GF-D8 (cell line): ENCODE data around the gene YWHAQ.

Experiments used
- DNase-seq: peaks from one replicate; lab custom pipeline; 2025; lab: John Stamatoyannopoulos, UW

The YWHAQ gene

GRCh38 chr2:9655441-9656269 lies 24.9 kb upstream of the YWHAQ start:
- DNase-seq = no peak

GRCh38 chr2:9654452-9655100 lies 23.8 kb upstream of the YWHAQ start:
- no peak for DNase-seq

GRCh38 chr2:9653485-9654271 lies 22.9 kb upstream of the YWHAQ start:
- DNase-seq = no peak

- DNase-seq = no peak
Measured at GRCh38 chr2:9652898-9653479, 22.2 kb upstream of the YWHAQ start.

GRCh38 chr2:9652267-9652666 lies 21.5 kb upstream of the YWHAQ start:
- DNase-seq = no peak

- DNase-seq = no peak
Measured at GRCh38 chr2:9650119-9650821, 19.5 kb upstream of the YWHAQ start.

GRCh38 chr2:9649261-9649660 lies 18.5 kb upstream of the YWHAQ start:
- DNase-seq = no peak

- DNase-seq = no peak
Measured at GRCh38 chr2:9648821-9649220, 18.0 kb upstream of the YWHAQ start.

GRCh38 chr2:9647884-9648283 lies 17.1 kb upstream of the YWHAQ start:
- DNase-seq = no peak

- no peak for DNase-seq
Measured at GRCh38 chr2:9646196-9647030, 15.6 kb upstream of the YWHAQ start.

- no peak for DNase-seq
Measured at GRCh38 chr2:9644603-9645002, 13.8 kb upstream of the YWHAQ start.

- no peak for DNase-seq
Measured at GRCh38 chr2:9644021-9644420, 13.2 kb upstream of the YWHAQ start.

- no peak for DNase-seq
Measured at GRCh38 chr2:9641641-9642040, 10.8 kb upstream of the YWHAQ start.

GRCh38 chr2:9640403-9641104 lies 9.8 kb upstream of the YWHAQ start:
- DNase-seq = no peak

GRCh38 chr2:9639740-9640343 lies 9.0 kb upstream of the YWHAQ start:
- no peak for DNase-seq

- no peak for DNase-seq
Measured at GRCh38 chr2:9639000-9639602, 8.3 kb upstream of the YWHAQ start.

GRCh38 chr2:9638532-9638931 lies 7.7 kb upstream of the YWHAQ start:
- DNase-seq = no peak

- no peak for DNase-seq
Measured at GRCh38 chr2:9637330-9637729, 6.5 kb upstream of the YWHAQ start.

- DNase-seq = no peak
Measured at GRCh38 chr2:9634133-9634532, 3.3 kb upstream of the YWHAQ start.
